Keratinocyte (primary cell): ENCODE measurements around the gene ZPR1. TPM values are rescaled to one million over a fixed set of nuclear protein-coding genes. Genes with fewer than 3 reads are reported as not detected.

ENCODE experiments used
- DNase-seq: peaks from one replicate; pipeline ENCODE4 v3.0.0-alpha.2; 2011; ENCODE audit warnings: low read depth, missing footprints, low spot score
- FAIRE-seq: peaks from 2 replicates; lab custom pipeline; 2011; peaks lifted over from hg19 to GRCh38; lab: Jason Lieb, UNC
- H2AFZ ChIP-seq: 2 replicates; pipeline ENCODE4 v1.6.0; 2012; ENCODE audit warnings: low read length, control low read depth, inconsistent platforms; ENCODE audit not compliant: control insufficient read depth
- H3K27ac ChIP-seq: 2 replicates; pipeline ENCODE4 v1.5.1; 2011; ENCODE audit warnings: low read length; ENCODE audit not compliant: control insufficient read depth, insufficient read depth
- H3K27me3 ChIP-seq: 3 replicates; pipeline ENCODE4 v1.6.0; 2011; ENCODE audit warnings: low read length; ENCODE audit not compliant: control insufficient read depth, insufficient read depth; ENCODE audit errors: extremely low read depth
- H3K36me3 ChIP-seq, 2 experiments: 2 replicates in 1 of 2; 3 replicates in 1 of 2; pipeline ENCODE4 v1.5.1; 2011; ENCODE audit warnings: low read length in 2 of 2, mild to moderate bottlenecking in 1 of 2; ENCODE audit not compliant: control insufficient read depth in 2 of 2, insufficient read depth in 2 of 2; ENCODE audit errors: extremely low read depth in 1 of 2
- H3K4me1 ChIP-seq: 3 replicates; pipeline ENCODE4 v1.5.1; 2011; ENCODE audit warnings: low read length; ENCODE audit not compliant: control insufficient read depth, insufficient read depth; ENCODE audit errors: extremely low read depth
- H3K4me2 ChIP-seq: 3 replicates; pipeline ENCODE4 v1.6.0; 2011; ENCODE audit warnings: low read depth, low read length; ENCODE audit not compliant: control insufficient read depth, insufficient read depth; ENCODE audit errors: extremely low read depth
- H3K4me3 ChIP-seq, 3 experiments: fragments of 200-600 bp in 1 of 3; sonication (generic) in 1 of 3; 2 replicates in 2 of 3; 3 replicates in 1 of 3; pipeline ENCODE4 v1.5.1; 2011 to 2016; ENCODE audit warnings: low read length in 3 of 3, mild to moderate bottlenecking in 3 of 3, control low read depth in 2 of 3, inconsistent platforms in 1 of 3, low read depth in 1 of 3, mixed read lengths in 1 of 3, mixed run types in 1 of 3, moderate library complexity in 1 of 3; ENCODE audit not compliant: control insufficient read depth in 2 of 3, insufficient read depth in 2 of 3; ENCODE audit errors: extremely low read depth in 1 of 3
- H3K79me2 ChIP-seq: 2 replicates; pipeline ENCODE4 v1.6.0; 2012; ENCODE audit warnings: low read length; ENCODE audit not compliant: control insufficient read depth, insufficient read depth
- H3K9ac ChIP-seq: 3 replicates; pipeline ENCODE4 v1.6.0; 2011; ENCODE audit warnings: low read length; ENCODE audit not compliant: control insufficient read depth, insufficient read depth; ENCODE audit errors: extremely low read depth
- H3K9me1 ChIP-seq: 3 replicates; pipeline ENCODE4 v1.6.0; 2011; ENCODE audit warnings: low read length; ENCODE audit not compliant: control insufficient read depth, insufficient read depth; ENCODE audit errors: extremely low read depth
- H3K9me3 ChIP-seq: 2 replicates; pipeline ENCODE4 v1.5.1; 2012; ENCODE audit warnings: low read depth, low read length; ENCODE audit not compliant: control insufficient read depth
- H4K20me1 ChIP-seq: 3 replicates; pipeline ENCODE4 v1.6.0; 2011; ENCODE audit warnings: low read length; ENCODE audit not compliant: control insufficient read depth, insufficient read depth; ENCODE audit errors: extremely low read depth
- EZH2 ChIP-seq: IDR thresholded peaks from one replicate; pipeline ENCODE4 v1.6.1; 2012; ENCODE audit warnings: inconsistent platforms, mild to moderate bottlenecking, low read length, moderate library complexity
- dilution Hi-C: fragments of 300-500 bp; cut with MboI; formaldehyde crosslinking; loops from one replicate; pipeline ENCODE4 v1.7.0; 2020; ENCODE audit warnings: low sequenced_read_pairs; ENCODE audit not compliant: extremely low pct_ligation_motif_present
- polyA plus RNA-seq, 5 experiments: library from polyadenylated mRNA; depleted of rRNA in 3 of 5; stranded (reverse) in 3 of 5; stranded (forward) in 1 of 5; unstranded in 1 of 5; fragments of >200 nt; gene quantifications; 1 replicate in 1 of 5; 2 replicates in 3 of 5; 3 replicates in 1 of 5; pipeline versions ENCODE4 v1.2.1 to v1.2.3, GENCODE V29; 2011 to 2012; ENCODE audit warnings: missing spikeins in 2 of 5, low read depth in 1 of 5, low replicate concordance in 1 of 5
- TF ChIP-seq, protein P1 (sequence below), 3 experiments: IDR thresholded peaks in 1 of 3; conservative IDR thresholded peaks in 1 of 3; optimal IDR thresholded peaks in 1 of 3; 2 replicates in 2 of 3; 3 replicates in 1 of 3; pipeline versions ENCODE3 to v1.5.1; 2011; ENCODE audit warnings: low read length in 3 of 3, mild to moderate bottlenecking in 3 of 3, moderate library complexity in 2 of 3, control low read depth in 1 of 3, inconsistent platforms in 1 of 3; ENCODE audit not compliant: insufficient read depth in 2 of 3; ENCODE audit errors: extremely low read depth in 1 of 3

ZPR1 gene
- polyA plus RNA-seq, 1 donor (not counting 4 experiments of a cell fraction or from before 2014, with no cell fraction given) = 71.1 TPM

- Histone ChIP-seq H3K4me1 (no peaks in the 10 kb centered on the region), H3K4me3 (no peak overlapping the region), H3K27ac (no peak overlapping the region), H3K79me2 (no peaks in the 10 kb centered on the region), H3K4me2 (no peak overlapping the region), H3K9ac (no peak overlapping the region), H2AFZ (no peak overlapping the region), H3K9me3 (no peaks in the 10 kb centered on the region), H4K20me1 (no peaks in the 10 kb centered on the region), H3K36me3 (no peaks in the 10 kb centered on the region), H3K9me1 (no peaks in the 10 kb centered on the region), H3K27me3 (no peaks in the 10 kb centered on the region)
- DNase-seq (no peak), FAIRE-seq (no peak)
- dilution Hi-C loops = no loop called here
- no peak for TF ChIP-seq EZH2
- TF ChIP-seq, protein P1, sequence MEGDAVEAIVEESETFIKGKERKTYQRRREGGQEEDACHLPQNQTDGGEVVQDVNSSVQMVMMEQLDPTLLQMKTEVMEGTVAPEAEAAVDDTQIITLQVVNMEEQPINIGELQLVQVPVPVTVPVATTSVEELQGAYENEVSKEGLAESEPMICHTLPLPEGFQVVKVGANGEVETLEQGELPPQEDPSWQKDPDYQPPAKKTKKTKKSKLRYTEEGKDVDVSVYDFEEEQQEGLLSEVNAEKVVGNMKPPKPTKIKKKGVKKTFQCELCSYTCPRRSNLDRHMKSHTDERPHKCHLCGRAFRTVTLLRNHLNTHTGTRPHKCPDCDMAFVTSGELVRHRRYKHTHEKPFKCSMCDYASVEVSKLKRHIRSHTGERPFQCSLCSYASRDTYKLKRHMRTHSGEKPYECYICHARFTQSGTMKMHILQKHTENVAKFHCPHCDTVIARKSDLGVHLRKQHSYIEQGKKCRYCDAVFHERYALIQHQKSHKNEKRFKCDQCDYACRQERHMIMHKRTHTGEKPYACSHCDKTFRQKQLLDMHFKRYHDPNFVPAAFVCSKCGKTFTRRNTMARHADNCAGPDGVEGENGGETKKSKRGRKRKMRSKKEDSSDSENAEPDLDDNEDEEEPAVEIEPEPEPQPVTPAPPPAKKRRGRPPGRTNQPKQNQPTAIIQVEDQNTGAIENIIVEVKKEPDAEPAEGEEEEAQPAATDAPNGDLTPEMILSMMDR (optimal IDR thresholded peaks at IDR 0.05 in 1 of 3, IDR thresholded peaks at IDR 0.05 in 1 of 3, conservative IDR thresholded peaks at IDR 0.05 in 1 of 3; ENCODE audit: extremely low read depth in 1 of 3, insufficient read depth in 2 of 3, low read length in 3 of 3) = no peak
These were observed 26.1 kb upstream of the ZPR1 start for GRCh38 chr11:116813781-116814471.

DNA sequence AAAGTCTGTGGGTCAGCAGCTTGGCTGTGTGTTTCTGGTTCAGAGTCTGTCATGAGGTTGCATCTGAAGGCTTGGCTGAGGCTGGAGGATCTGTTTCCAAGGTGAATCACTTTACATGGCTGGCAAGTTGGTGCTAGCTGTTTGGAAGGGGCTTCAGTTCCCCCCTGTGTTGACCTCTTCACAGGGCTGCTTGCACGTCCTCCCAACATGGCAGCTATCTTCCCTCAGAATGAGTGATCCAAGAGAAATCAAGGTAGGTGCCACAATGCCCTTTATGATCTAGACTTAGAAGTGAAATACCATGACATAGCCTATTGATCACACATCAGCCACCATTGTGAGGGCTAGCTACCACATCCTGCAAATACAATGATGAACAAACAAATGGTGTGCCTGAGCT lies 25.3 kb upstream of the ZPR1 start:
- FAIRE-seq (no peak), DNase-seq (no peak)
- Histone ChIP-seq H3K4me3 (no peak overlapping the region), H3K27me3 (no peaks in the 10 kb centered on the region), H3K9me3 (no peaks in the 10 kb centered on the region), H4K20me1 (no peaks in the 10 kb centered on the region), H3K9me1 (no peaks in the 10 kb centered on the region), H3K27ac (no peak overlapping the region), H3K79me2 (no peaks in the 10 kb centered on the region), H2AFZ (no peak overlapping the region), H3K4me2 (no peak overlapping the region), H3K4me1 (no peaks in the 10 kb centered on the region), H3K36me3 (no peaks in the 10 kb centered on the region), H3K9ac (no peak overlapping the region)
- TF ChIP-seq, protein P1 (optimal IDR thresholded peaks at IDR 0.05 in 1 of 3, IDR thresholded peaks at IDR 0.05 in 1 of 3, conservative IDR thresholded peaks at IDR 0.05 in 1 of 3; ENCODE audit: extremely low read depth in 1 of 3, insufficient read depth in 2 of 3, low read length in 3 of 3) = no peak
- no peak for TF ChIP-seq EZH2
- dilution Hi-C loops = no loop called here
